DMS114 treated with DMSO at 0.1 percent for 48 hours (cell line): ENCODE measurements around the gene PRDX3.
"Not testable (repeated sequence)": the region's sequence is repeated elsewhere in the genome, so short reads cannot be mapped to it uniquely, and the experiment has no call there.

Source experiments
- DNase-seq: peaks from one replicate; lab custom pipeline; 2025; ENCODE audit not compliant: unreplicated experiment; lab: John Stamatoyannopoulos, UW

The PRDX3 gene

DNA sequence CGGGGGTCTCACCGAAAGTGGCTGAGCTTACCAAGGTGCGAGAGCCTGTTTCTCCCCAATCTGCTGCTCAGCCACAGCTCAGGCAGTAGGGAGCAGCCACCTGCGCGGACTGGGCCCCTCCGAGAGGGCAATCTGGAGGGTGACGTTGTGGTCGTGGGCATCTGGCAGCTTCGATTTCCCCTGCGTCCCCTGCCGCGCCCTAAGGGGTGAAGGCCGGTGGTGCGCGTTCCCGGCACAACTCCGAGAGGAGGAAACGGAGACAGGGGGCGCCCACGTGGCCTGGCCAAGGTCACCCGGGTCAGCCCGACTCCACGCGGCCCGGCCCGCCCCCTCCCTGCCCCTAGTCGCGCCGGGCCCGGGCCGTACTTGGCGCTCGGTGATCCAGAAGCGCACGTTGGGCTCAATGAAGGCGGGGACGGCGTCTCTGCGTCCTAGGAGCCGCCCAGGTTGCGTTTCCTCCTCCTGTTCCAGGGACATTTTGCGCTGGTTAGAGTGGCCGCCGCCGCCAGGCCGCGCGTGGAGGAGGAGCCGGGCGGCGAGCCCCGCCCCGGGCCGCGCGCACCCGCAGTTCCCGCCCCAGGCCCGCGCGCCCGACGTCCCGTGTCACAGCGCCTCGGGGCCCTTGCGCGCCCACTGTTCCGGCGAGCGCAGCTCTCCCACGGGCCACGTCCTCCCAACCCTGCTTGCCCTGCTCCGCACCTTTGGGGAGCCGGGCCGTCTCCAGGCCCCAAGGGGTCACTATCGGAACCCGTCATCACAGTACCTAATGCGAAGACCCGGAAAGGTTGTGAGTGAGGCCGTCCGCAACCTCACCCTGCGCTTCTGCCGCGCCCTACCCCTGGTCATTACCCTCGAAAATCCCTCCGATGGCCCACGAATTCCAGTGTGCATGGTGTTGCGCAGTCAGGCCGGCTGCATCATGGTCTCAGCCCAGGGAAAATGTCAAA lies 13.2 kb downstream of the PRDX3 start, which contains the start of gene SFXN4:
Gene SFXN4, minus strand, starts transcription at position 544 of the 947 bp plus-strand sequence. Its CDS starts 67 bp downstream, at position 477.
- peak; percentile 35 for DNase-seq

DNA sequence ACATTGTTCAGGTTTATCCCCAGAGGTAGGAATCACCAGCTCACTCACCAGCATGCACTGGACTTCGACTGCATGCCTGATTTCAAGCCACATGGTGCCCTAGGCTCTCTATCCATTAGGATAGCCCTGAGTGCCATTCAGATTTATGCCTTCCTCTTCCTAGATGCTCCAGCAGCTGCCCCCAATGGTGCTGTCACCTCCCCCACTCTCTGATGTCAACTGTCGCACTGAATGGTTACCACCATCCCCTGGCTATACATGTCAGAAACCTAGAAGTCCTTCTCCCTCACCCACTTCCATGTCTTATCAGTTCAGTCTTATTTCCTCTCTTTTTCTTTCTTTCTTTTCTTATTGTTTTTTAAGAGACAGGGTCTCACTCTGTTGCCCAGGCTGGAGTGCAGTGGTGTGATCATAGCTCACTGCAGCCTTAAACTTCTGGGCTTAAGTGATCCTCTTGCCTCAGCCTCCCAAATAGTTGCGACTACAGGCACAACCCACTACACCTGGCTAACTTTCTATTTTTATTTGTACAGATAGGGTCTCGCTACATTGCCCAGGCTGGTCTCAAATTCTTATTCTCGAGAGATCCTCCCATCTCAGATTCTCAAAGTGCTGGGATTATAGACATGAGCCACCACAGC lies 16.0 kb downstream of the PRDX3 start:
- DNase-seq: no peak

DNA sequence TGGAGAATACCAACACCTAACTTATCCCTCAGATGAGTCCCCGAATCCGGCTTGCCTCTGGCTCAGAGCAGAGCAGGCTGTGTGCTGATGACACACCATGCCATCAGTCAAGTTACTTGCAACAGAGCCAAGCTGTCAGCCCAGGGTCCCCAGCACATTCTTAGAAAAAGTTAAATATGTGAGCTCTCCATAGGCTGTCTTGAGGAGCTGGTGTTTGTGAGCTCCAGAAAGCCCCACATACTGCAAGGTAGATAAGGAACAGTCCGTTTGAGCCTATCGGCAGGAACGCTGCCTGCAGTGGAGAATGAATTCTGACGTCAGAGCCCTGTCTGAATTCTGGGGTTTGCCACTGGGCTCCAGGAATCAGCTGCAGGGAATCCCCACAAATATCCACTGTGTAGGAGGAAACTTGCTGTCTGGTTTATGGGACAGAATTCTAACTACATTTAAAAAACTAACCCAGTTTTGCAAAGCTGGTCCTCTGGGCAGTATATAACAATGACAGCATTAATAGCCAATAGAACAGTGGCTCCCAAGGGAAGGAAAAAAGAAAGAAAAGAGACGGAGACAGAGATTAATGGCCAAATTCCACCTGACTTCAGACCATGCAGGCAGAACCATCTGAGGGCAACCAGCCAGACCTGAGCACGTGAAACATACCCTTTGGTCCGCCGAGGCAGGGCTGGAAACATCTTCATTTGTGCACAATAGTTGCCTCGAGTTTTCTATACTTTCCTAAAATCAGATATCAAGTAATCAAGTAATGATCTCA lies 16.7 kb downstream of the PRDX3 start:
- DNase-seq: no peak

DNA sequence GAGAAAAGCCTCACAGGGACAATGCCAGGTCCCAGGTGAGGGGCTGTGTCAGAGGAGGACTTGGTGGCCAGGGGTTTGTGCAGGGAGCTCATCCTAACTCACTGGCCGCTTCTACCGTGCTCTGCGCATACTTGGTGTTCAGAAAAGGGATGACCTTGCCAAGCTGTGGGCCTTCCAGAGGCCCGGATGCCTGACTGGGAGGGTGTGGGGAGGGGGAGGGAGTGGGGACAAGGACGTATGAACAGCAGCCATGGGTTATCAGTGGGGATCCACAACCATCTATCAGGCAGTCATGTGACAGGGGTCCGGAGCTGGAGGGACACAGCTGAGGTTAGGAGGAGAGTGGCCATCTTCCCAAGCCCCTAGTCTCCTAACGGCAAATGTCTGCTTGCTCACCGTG lies 19.3 kb downstream of the PRDX3 start:
- DNase-seq: no peak

DNA sequence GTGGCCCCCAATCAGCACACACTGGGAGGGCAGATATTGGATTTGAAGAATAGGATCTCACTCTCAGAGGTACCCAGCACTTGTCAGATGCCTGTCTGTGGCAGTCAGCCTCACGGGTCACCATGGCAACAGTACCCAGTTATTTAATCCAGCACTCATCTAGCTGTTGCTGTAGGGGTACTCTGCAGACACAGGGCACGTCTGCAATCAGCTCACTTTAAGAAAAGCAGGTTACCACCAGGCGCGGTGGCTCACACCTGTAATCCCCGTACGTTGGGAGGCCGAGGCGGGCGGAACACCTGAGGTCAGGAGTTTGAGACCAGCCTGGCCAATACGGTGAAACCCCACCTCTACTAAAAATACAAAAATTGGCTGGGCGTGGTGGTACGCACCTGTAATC lies 25.0 kb downstream of the PRDX3 start:
- no peak for DNase-seq

DNA sequence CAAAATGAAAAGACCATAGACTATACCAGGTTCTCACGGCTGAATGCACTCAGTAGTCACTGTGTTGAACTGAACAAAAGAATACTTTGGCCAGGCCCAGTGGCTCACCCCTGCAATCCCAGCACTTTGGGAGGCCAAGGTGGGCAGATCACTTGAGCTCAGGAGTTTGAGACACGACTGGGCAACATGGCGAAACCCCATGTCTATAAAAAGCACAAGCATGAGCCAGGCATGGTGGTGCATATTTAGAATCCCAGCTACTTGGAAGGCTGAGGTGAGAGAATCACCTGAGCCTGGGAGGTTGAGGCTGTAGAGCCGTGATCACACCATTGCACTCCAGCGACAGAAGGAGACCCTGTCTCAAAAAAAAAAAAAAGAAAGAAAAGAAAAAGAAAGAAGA lies 25.6 kb downstream of the PRDX3 start:
- DNase-seq: no peak

DNA sequence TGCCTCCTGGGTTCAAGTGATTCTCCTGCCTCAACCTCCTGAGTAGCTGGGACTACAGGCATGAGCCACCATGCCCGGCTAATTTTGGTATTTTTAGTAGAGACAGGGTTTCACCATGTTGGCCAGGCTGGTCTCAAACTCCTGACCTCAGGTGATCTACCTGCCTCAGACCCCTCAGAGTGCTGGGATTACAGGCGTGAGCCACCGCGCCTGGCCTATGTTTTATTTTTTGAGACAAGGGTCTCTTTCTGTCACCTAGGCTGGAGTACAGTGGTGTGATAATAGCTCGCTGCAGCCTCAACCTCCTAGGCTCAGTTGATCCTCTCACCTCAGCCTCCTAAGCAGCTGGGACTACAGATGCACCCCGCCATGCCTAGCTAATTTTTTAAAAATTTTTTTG lies 27.0 kb downstream of the PRDX3 start:
- not testable (repeated sequence) for DNase-seq

DNA sequence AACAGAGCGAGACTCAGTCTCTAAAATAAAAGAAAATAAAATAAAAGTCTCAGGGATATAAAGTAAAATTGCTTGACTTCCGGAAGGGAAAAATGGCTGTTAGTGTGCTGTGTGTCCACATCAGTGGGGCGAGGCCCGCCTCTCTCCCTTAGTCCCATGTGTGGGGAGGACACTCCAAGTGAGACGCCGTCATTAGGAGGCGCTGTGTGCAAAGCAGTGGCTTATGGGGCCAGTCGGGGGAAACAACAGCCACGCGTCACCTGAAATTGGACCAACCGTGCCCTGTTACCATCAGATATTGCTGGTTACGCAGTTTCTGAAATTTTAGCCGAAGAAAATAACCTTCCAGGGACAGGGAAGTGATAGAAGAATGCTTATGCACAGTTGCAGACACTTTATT lies 28.9 kb downstream of the PRDX3 start:
- no peak for DNase-seq

DNA sequence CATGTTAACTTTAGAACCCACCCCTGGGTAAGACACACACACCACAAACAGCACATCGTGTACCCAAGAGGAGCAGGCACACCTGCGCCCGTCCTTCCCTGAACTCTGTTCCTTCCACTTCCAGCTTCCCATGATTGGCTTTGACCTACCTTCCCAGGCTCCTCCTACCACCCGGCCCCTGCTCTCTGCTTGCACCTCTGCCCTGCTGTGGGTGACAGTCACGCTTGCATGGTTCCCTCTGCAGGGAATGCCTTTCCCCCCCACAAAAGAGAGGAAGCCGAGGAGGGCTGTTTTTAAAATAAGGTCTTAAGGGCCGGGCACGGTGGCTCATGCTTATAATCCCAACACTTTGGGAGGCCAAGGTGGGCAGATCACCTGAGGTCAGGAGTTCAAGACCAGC lies 29.5 kb downstream of the PRDX3 start:
- DNase-seq: no peak

DNA sequence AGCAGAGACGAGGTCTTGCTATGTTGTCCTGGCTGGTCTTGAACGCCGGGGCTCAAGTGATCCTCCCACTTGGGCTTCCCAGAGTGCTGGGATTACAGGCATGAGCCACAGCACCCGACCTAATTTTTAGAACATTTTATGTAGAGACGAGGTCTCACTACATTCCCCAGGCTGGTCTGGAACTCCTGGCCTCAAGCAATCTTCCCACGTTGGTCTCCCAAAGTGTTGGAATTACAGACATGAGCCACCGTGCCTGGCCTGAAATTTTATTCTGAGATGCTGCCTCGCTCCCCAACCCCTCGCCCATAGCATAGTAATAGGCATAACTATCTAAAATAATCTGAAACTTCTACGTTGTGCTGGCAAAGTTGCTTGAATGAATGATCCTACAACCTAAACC lies 35.0 kb downstream of the PRDX3 start:
- no peak for DNase-seq

DNA sequence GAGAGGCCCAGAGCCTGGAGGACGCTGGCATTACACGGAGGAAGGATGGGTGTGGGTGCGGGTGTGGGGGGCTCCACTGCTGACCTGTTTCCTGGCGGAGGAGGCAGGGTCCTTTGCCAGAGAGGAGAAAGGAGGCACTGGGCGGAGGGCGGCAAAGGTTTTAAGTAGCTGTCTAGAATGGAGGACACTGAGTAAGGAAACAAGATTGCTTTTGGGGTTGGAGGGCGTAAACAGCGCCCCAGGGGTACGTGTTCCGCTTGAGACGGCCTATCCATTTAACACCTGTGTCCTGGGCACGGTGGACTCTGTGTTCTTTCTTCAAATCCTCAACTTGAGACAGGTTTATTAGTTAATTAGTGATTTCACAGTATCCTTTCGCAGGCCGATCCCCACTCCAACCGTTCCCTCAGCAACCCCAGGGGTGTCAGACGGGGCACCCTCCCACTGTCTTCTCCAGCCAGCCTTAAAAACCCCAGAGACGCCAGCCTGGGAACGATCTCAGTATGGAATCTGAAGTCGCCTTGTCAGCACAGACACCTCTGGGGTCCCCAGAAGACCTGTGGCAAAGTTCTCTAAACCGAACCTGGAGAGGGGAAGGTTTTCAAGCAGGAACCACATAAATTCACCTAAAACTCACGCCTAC lies 37.9 kb downstream of the PRDX3 start:
- DNase-seq: no peak

DNA sequence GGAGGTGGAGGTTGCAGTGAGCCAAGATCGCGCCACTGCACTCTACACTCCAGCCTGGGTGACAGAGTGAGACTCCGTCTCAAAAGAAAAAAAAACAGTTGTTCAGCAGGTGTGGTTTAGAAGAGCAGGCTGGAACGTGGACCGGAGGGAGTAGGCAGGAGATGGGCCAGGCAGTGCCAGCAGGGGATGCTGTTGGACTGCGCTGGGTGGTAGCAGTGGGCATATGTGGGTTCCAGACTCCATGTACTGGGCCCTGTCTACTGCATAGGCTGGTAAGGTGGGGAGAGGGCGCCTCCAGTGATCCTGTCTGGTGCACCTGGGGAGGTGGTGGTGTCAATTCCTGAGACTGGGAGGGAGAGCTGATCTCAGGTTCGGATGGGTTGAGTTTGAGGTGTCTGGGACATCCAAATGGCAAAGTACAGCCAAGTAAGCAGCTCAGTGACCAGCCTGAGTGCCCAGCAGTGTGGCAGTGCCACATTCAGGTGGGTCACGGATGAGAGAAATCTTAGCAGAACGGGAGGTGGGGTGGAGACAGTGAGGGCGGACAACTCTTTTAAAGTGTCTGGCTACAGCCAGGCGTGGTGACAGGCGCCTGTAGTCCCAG lies 39.0 kb downstream of the PRDX3 start:
- no peak for DNase-seq

DNA sequence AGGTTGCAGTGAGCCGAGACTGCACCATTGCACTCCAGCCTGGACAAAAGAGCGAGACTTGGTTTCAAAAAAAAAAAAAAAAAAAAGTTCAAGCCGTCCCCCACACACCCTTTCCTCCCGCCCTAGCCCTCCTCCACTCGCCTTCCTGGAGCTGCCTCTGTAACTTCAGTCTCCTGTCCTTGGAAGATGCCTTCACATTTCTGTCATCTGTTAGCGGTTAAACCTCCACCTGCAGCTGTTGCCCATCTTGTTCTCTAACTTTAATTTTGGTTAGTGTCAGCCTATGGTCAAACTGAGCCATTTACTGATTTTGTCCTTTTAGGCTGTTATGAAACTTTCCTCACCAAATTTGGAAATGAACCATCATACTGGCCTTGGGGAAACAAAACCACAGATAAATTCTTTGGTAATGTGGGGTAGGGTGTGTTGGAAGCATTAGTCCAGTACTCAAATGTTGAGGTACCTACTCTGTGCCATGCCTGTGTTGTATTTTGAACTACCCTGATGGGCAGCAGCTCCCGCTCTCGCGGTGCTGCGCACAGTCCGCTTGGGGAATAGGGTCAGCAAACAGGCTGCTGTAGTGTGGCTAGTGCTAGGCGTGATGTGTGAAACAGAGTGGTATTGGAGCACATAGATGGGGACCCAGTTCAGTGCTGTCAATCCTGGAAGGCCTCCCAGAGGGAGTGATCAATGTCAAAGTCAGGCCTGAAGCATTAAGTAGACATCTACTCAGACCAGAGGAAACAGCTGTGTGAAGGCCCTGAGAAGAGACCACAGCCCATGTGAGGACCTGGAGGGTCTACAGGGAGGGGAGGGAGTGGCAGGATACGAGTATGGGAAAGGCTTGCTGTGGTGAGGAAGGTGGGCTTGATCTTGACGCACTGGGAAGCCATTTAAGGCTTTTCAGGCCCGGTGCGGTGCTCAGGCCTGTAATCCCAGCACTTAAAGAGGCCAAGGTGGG lies 40.0 kb downstream of the PRDX3 start:
- DNase-seq: no peak

DNA sequence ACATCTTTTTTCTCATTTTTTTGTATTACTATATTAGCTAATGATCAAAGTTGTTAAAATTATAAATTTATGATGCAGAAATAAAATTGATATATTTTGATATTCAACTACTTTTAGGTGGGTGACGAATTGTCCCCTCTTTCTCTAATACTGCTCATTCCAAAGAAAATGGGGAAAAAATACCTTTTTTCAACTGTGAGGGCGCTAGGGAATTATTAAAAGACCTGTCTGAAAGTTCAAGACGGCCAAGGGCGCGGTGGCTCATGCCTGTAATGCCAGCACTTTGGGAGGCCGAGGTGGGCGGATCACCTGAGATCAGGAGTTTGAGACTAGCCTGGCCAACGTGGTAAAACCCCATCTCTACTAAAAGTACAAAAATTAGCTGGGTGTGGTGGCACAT lies 40.7 kb downstream of the PRDX3 start:
- not testable (repeated sequence) for DNase-seq

DNA sequence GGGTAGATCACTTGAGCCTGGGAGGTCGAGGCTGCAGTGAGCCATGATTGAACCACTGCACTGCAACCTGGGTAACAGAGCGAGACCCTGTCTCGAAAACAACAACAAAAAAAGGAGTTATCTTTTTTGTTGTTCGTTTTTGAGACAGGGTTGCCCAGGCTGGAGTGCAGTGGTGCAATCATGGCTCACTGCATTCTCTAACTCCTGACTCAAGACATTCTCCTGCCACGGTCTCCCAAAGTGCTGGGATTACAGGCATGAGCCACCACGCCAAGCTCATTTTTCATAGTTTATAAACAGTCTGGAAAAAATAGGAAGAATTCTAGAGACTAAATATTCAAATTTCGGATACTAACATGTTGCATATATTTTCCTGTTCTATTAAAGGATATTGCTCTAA lies 42.5 kb downstream of the PRDX3 start:
- no peak for DNase-seq

DNA sequence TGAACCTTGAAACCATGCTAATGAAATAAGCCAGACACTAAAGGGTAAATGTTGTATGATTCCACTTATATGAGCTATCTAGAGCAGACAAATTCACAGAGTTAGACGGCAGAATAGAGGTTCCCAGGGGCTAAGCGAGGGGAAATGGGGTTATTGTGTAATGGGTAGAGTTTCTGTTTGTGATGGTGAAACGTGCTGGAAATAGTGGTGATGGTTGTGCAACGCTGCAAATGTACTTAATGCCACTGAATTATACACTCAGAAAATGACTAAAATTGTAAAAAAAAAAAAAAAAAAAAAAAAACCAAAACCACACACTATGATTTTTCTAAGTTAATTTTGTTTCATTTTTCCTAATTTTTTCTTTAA lies 43.1 kb downstream of the PRDX3 start:
- DNase-seq: no peak

DNA sequence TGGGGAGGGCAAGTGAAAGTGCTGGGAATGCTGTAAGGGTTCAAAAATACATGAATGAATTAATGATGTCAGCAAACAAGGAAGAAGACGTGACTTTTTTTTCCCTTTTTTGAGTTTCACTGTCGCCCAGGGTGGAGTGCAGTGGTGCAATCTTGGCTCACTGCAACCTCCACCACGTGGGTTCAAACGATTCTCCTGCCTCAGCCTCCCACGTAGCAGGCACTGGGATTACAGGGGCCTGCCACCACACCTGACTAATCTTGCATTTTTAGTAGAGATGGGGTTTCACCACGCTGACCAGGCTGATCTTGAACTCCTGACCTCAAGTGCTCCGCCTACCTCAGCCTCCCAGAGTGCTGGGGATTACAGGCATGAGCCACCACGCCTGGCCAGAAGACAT lies 44.7 kb downstream of the PRDX3 start:
- DNase-seq: no peak

DNA sequence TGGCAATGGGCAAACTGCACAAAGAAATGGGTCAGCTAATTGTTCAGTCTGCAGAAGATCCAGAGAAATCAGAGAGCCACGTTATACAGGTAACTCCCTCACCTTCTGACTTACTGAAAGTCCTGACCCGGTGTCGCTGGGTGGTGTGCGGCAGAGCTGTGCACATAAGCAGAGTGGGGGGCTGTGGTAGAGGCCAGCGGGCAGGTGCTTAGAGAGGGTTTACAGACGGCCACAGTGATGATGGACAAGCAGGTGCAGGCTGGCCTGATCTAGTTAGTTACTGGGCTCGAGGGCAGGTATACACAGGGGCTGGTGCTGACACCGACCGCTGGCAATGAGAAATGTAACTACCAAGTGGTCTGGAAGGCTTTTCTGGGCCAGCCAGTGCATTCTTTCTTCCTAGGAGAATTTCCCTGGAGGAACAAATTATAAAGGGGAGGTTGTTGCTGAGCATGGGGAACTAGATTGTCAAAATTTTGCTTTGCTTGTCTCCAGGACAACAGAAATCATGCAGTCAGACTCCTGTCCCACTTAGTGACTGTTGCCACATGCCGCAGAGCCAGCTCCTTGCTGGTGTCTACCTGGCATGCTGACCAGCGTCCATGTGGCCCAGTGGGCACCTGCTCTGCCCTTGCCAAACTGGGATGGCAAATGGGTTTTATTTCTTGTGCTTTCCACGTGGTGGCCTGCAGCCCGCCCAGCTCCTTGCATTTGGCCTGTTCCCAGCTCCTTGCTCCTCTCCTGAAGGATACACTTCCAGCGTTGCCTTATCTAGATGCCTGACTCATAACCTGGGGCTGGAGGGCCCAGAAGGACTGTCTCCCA lies 45.9 kb downstream of the PRDX3 start:
- no peak for DNase-seq
